Tibial nerve (tissue), 4 donors: ENCODE data around the gene FCER2. TPM values are rescaled to one million over a fixed set of nuclear protein-coding genes. Genes with fewer than 3 reads are reported as not detected.

Experiments
- DNase-seq, 2 donors: peaks; one replicate each; pipeline ENCODE4 v3.0.0-alpha.2; 2019; ENCODE audit warnings: low spot score in 2 of 2
- H3K27ac ChIP-seq, 4 donors: fragments of 200-600 bp; sonication (generic) in 3 of 4; one replicate each; pipeline ENCODE4 v1.5.1; 2017 to 2019; ENCODE audit warnings: mild to moderate bottlenecking in 1 of 4
- H3K27me3 ChIP-seq, 2 donors: fragments of 200-600 bp; sonication (generic) in 1 of 2; one replicate each; pipeline versions ENCODE4 v1.5.1 to v1.6.0; 2017 to 2019
- H3K36me3 ChIP-seq, 3 donors: fragments of 200-600 bp; sonication (generic); one replicate each; pipeline ENCODE4 v1.5.1; 2018 to 2019
- H3K4me1 ChIP-seq, 4 donors: fragments of 200-600 bp; sonication (generic) in 3 of 4; one replicate each; pipeline ENCODE4 v1.5.1; 2017 to 2019
- H3K4me3 ChIP-seq, 4 donors: fragments of 200-600 bp; sonication (generic) in 3 of 4; one replicate each; pipeline ENCODE4 v1.5.1; 2017 to 2019; ENCODE audit warnings: mild to moderate bottlenecking in 1 of 4, moderate library complexity in 1 of 4
- H3K9me3 ChIP-seq, 4 donors: fragments of 200-600 bp; sonication (generic) in 3 of 4; one replicate each; pipeline ENCODE4 v1.5.1; 2017 to 2019
- EP300 ChIP-seq, 2 donors: sonication (generic); formaldehyde crosslinking; IDR thresholded peaks; one replicate each; pipeline ENCODE4 v1.6.1; 2017; ENCODE audit warnings: antibody characterized with exemption in 2 of 2, mild to moderate bottlenecking in 1 of 2
- POLR2A ChIP-seq, 2 donors: fragments of 450-650 bp; IDR thresholded peaks; one replicate each; pipeline ENCODE4 v1.6.1; 2017; ENCODE audit warnings: antibody characterized with exemption in 2 of 2, mild to moderate bottlenecking in 2 of 2, moderate library complexity in 2 of 2
- WGBS, 2 donors: methylation state at CpG; one replicate each; pipeline ENCODE4 v1.1.5; 2018; 5-methylcytosine and 5-hydroxymethylcytosine counted together
- total RNA-seq, 4 donors: library from RNA; depleted of rRNA; stranded (reverse); fragments of >200 nt; gene quantifications; one replicate each; pipeline ENCODE4 v1.1.0, GENCODE V29; 2016
- TF ChIP-seq, protein P1 (sequence below), 5 experiments: fragments of 200-600 bp in 3 of 5; fragments of 450-650 bp in 2 of 5; sonication (generic) in 3 of 5; IDR thresholded peaks; one replicate each; pipeline ENCODE4 v1.5.1; 2016 to 2019; ENCODE audit warnings: antibody characterized with exemption in 5 of 5, mild to moderate bottlenecking in 3 of 5, moderate library complexity in 2 of 5

Gene FCER2
- total RNA-seq, 4 donors from 2014 or later: 0.90 to 1.0 TPM; not detected in 2

DNA sequence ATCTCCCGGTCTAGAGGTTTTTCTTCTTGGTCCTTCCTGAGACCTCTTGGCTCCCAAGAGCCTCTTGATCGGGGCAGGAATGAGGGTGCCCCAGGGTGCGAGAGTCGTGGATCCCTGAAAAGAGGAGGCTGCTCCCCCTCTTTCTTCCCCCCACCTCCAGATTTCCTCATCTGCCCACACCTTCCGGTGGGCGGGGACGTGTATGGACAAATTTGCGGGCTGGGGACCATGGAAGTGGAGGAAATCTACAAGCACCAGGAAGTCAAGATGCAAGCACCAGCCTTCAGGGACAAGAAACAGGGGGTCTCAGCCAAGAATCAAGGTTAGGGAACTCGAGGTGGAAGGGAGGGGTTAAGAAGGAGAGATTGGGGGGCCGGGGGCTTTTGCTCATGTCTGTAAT, 25.1 kb downstream of the FCER2 start, which contains the start of gene MCEMP1:
TSS of gene MCEMP1 (plus strand) at position 237 of the 400 bp plus-strand sequence. CDS start at position 268, 31 bp downstream.
- TF ChIP-seq, protein P1, sequence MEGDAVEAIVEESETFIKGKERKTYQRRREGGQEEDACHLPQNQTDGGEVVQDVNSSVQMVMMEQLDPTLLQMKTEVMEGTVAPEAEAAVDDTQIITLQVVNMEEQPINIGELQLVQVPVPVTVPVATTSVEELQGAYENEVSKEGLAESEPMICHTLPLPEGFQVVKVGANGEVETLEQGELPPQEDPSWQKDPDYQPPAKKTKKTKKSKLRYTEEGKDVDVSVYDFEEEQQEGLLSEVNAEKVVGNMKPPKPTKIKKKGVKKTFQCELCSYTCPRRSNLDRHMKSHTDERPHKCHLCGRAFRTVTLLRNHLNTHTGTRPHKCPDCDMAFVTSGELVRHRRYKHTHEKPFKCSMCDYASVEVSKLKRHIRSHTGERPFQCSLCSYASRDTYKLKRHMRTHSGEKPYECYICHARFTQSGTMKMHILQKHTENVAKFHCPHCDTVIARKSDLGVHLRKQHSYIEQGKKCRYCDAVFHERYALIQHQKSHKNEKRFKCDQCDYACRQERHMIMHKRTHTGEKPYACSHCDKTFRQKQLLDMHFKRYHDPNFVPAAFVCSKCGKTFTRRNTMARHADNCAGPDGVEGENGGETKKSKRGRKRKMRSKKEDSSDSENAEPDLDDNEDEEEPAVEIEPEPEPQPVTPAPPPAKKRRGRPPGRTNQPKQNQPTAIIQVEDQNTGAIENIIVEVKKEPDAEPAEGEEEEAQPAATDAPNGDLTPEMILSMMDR (IDR thresholded peaks at IDR 0.05): no peak
- TF ChIP-seq POLR2A (IDR thresholded peaks at IDR 0.05) (no peak), EP300 (IDR thresholded peaks at IDR 0.05) (no peak)
- no peaks in the 10 kb centered on the region for H3K36me3 ChIP-seq
- no peaks in the 10 kb centered on the region for H3K9me3 ChIP-seq
- H3K4me3 ChIP-seq: no peak within 1 kb of the TSS
- peaks cover 0 to 44% of the 10 kb centered on the region in 2 donors for H3K27me3 ChIP-seq
- no peak for DNase-seq
- WGBS, 2 donors: 37 to 46% methylated on average over 10 of the region's 10 CpGs
- peaks cover 0 to 17% (median 8%) of the 10 kb centered on the region in 4 donors for H3K4me1 ChIP-seq
- no peak within 1 kb of the TSS for H3K27ac ChIP-seq

- Histone ChIP-seq H3K27ac (no peak overlapping the region), H3K27me3 (peaks cover 0 to 48% of the 10 kb centered on the region in 2 donors), H3K4me3 (no peak overlapping the region), H3K9me3 (no peaks in the 10 kb centered on the region), H3K4me1 (peaks cover 0 to 12% (median 6%) of the 10 kb centered on the region in 4 donors), H3K36me3 (no peaks in the 10 kb centered on the region)
- no peak for DNase-seq
- TF ChIP-seq, protein P1 (IDR thresholded peaks at IDR 0.05): no peak
- TF ChIP-seq EP300 (IDR thresholded peaks at IDR 0.05): no peak
- TF ChIP-seq POLR2A (IDR thresholded peaks at IDR 0.05): no peak
- WGBS, 2 donors: 32 to 40% methylated on average over 7 of the region's 7 CpGs
Observed at GRCh38 chr19:7676376-7676775, 25.6 kb downstream of the FCER2 start.

DNA sequence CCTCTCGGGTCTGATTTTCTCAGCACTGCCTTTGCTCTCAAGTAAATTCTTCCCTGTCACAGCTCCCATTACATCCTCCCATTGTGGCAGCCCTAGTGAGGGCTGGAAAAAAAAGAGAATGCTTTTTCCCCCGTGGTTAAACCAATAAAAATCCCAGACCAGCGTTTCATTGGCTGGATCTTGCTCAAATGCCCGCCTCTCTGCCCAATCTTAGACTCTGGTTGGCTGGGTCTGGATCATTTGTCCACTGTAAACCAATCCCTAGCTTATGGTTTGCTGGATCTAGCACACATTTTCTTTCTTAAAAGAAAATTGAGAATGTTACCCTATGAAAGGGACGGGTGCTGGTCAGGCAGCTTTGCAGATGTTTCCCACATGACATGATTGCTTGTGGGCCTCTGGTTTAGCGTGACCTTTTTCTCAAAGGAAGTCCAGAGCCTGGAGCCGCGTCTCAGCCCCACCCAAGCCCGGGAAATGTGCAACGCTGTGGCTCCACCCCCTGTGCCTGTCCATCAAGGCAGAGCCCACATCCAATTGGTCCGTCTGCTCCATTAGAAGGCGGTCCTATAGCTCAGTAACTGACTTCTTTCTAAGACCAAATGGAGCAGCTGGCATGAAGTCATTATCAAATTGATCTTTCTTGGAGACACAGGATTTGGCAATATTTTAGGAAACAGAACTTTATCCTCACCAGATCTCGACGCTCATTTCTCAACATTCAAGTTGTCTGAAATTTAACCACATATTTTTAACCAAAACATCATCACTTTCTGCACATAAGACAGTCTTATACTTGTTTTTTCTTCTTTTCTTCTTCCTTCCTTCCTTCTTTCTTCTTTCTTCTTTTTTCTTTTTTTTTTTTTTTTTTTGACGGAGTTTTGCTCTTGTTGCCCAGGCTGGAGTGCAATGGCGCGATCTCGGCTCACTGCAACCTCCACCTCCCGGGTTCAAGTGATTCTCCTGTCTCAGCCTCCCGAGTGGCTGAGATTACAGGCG, 27.6 kb downstream of the FCER2 start:
- peak in 1 of 2 donors; percentile 50 for DNase-seq
- no peak overlapping the region for H3K27ac ChIP-seq
- TF ChIP-seq EP300 (IDR thresholded peaks at IDR 0.05) (no peak), POLR2A (IDR thresholded peaks at IDR 0.05) (no peak)
- TF ChIP-seq, protein P1 (IDR thresholded peaks at IDR 0.05): no peak
- H3K4me3 ChIP-seq: no peak overlapping the region
- H3K9me3 ChIP-seq: no peaks in the 10 kb centered on the region
- peaks cover 0 to 11% (median 0%) of the 10 kb centered on the region in 4 donors for H3K4me1 ChIP-seq
- peaks cover 0 to 57% of the 10 kb centered on the region in 2 donors for H3K27me3 ChIP-seq
- no peaks in the 10 kb centered on the region for H3K36me3 ChIP-seq
- 56 to 57% methylated on average over 21 of the region's 21 CpGs for WGBS, 2 donors

DNA sequence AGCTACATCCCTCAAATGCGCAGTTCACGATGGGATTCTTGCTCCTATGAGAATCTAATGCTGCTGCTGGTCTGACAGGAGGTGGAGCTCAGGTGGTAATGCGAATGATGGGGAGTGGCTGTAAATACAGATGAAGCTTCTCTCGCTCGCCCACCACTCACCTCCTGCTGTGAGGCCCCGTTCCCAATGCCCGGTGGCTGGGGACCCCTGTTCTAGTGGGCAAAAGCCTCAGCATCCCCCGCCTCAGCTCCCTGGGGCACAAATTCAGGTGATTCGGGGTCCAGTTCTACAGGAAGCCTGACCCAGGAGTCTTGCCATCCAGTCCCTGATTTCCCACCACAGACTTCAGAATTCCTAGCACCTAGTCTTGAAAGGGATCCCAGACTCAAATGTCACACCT, 29.4 kb downstream of the FCER2 start:
- WGBS, 2 donors: 45 to 57% methylated on average over 9 of the region's 9 CpGs

More for the DNA sequence above, 29.4 kb downstream of the FCER2 start:
- H3K4me1 ChIP-seq: peaks cover 0 to 11% (median 0%) of the 10 kb centered on the region in 4 donors
- no peak for DNase-seq
- H3K27ac ChIP-seq: no peak overlapping the region
- no peaks in the 10 kb centered on the region for H3K36me3 ChIP-seq
- H3K9me3 ChIP-seq: no peaks in the 10 kb centered on the region
- peaks cover 0 to 53% of the 10 kb centered on the region in 2 donors for H3K27me3 ChIP-seq
- no peak overlapping the region for H3K4me3 ChIP-seq
- TF ChIP-seq EP300 (IDR thresholded peaks at IDR 0.05) (no peak), POLR2A (IDR thresholded peaks at IDR 0.05) (no peak)
- TF ChIP-seq, protein P1 (IDR thresholded peaks at IDR 0.05): no peak
